ENCODE results near the gene NDUFA3.

DNA sequence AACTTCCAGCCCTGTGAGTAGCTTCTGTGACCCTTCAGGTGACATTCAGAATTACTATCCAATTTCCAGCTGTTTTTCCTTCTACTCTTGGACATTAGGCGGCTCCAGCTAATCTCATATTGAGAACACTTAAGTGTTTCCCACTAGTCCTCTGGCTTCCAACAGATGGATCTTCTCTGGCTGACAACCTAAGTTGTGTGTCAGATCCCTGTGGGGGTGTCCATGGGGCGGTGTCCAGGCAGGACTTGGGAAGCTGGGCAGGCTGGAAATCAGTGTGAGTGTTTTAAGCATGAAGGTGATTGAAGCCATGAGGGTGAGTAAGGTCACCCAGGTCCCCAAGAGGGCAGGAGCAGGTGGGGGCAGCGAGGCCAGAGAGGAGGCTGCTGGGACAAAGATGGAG, 45.0 kb downstream of the NDUFA3 start:
- TF ChIP-seq, protein P1, sequence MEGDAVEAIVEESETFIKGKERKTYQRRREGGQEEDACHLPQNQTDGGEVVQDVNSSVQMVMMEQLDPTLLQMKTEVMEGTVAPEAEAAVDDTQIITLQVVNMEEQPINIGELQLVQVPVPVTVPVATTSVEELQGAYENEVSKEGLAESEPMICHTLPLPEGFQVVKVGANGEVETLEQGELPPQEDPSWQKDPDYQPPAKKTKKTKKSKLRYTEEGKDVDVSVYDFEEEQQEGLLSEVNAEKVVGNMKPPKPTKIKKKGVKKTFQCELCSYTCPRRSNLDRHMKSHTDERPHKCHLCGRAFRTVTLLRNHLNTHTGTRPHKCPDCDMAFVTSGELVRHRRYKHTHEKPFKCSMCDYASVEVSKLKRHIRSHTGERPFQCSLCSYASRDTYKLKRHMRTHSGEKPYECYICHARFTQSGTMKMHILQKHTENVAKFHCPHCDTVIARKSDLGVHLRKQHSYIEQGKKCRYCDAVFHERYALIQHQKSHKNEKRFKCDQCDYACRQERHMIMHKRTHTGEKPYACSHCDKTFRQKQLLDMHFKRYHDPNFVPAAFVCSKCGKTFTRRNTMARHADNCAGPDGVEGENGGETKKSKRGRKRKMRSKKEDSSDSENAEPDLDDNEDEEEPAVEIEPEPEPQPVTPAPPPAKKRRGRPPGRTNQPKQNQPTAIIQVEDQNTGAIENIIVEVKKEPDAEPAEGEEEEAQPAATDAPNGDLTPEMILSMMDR (IDR thresholded peaks at IDR 0.05; ENCODE audit: extremely low read depth in 1 of 2, insufficient read depth in 1 of 2, low read depth in 1 of 2, low read length in 2 of 2) = no peak
- TF ChIP-seq POLR2AphosphoS5 (IDR thresholded peaks at IDR 0.05; ENCODE audit: insufficient read depth, low read depth, low read length) (no peak), MYC (IDR thresholded peaks at IDR 0.05; ENCODE audit: low read depth, low read length) (no peak), FOS (IDR thresholded peaks at IDR 0.05; ENCODE audit: borderline replicate concordance, insufficient read depth, low read length) (no peak), GATA2 (IDR thresholded peaks at IDR 0.05; ENCODE audit: insufficient read depth, insufficient read length, low read depth, low read length) (no peak), POLR2A (IDR thresholded peaks at IDR 0.05; ENCODE audit: low read depth, low read length) (no peak)

All from endothelial cell of umbilical vein (primary cell).